GM21381 (cell line): ENCODE data around the gene CXCR2.
"Not testable (repeated sequence)": the region's sequence is repeated elsewhere in the genome, so short reads cannot be mapped to it uniquely, and the experiment has no call there.

ENCODE experiments used
- ATAC-seq: cut with Tn5 transposase; IDR thresholded peaks from one replicate; pipeline ENCODE4 v1.9.1; 2021; ENCODE audit warnings: mild to moderate bottlenecking, moderate library complexity; ENCODE audit not compliant: unreplicated experiment

The CXCR2 gene

GRCh38 chr2:218129458-218130135, 3.8 kb downstream of the CXCR2 start:
- ATAC-seq: no peak

- ATAC-seq: no peak
Measured at GRCh38 chr2:218130377-218130776, 4.5 kb downstream of the CXCR2 start.

- ATAC-seq: no peak
Measured at GRCh38 chr2:218130822-218131221, 5.0 kb downstream of the CXCR2 start.

GRCh38 chr2:218137514-218137913, 11.7 kb downstream of the CXCR2 start:
- no peak for ATAC-seq

GRCh38 chr2:218138047-218138446, 12.2 kb downstream of the CXCR2 start:
- ATAC-seq: no peak

- ATAC-seq: no peak
Measured at GRCh38 chr2:218145124-218145523, 19.3 kb downstream of the CXCR2 start.

GRCh38 chr2:218146056-218146455, 20.2 kb downstream of the CXCR2 start:
- no peak for ATAC-seq

- ATAC-seq: no peak
Measured at GRCh38 chr2:218149098-218149497, 23.3 kb downstream of the CXCR2 start.

GRCh38 chr2:218149848-218150440, 24.1 kb downstream of the CXCR2 start:
- ATAC-seq: no peak

- ATAC-seq: no peak
Measured at GRCh38 chr2:218152172-218152571, 26.3 kb downstream of the CXCR2 start.

GRCh38 chr2:218152777-218153176, 26.9 kb downstream of the CXCR2 start:
- no peak for ATAC-seq

GRCh38 chr2:218155953-218156479, 30.2 kb downstream of the CXCR2 start:
- ATAC-seq: no peak

- ATAC-seq: no peak
Measured at GRCh38 chr2:218161644-218162043, 35.8 kb downstream of the CXCR2 start.

- ATAC-seq: no peak
Measured at GRCh38 chr2:218162814-218163213, 37.0 kb downstream of the CXCR2 start.

GRCh38 chr2:218166791-218167190, 41.0 kb downstream of the CXCR2 start, which contains the start of gene CXCR1:
CXCR1 (minus strand) TSS chr2:218166962; CDS start chr2:218165211, 1,751 bp downstream.
- no peak for ATAC-seq

GRCh38 chr2:218168016-218168415, 42.2 kb downstream of the CXCR2 start:
- no peak for ATAC-seq

GRCh38 chr2:218168635-218169462, 43.0 kb downstream of the CXCR2 start:
- ATAC-seq: no peak

- ATAC-seq: no peak
Measured at GRCh38 chr2:218169757-218170546, 44.1 kb downstream of the CXCR2 start.

GRCh38 chr2:218171744-218172143, 45.9 kb downstream of the CXCR2 start:
- not testable (repeated sequence) for ATAC-seq

- no peak for ATAC-seq
Measured at GRCh38 chr2:218172845-218173244, 47.0 kb downstream of the CXCR2 start.

- ATAC-seq: no peak
Measured at GRCh38 chr2:218179782-218180181, 54.0 kb downstream of the CXCR2 start.
